ENCODE measurements around the gene TMEM8B.

- TF ChIP-seq POLR2AphosphoS5 (IDR thresholded peaks at IDR 0.05; ENCODE audit: low read depth, low read length) (no peak), REST (IDR thresholded peaks at IDR 0.05; ENCODE audit: insufficient read depth in 1 of 2, low read depth in 2 of 2, low read length in 2 of 2) (no peak)
These were observed 80.2 kb downstream of the TMEM8B start, which contains the start of gene SPAAR for GRCh38 chr9:35909274-35909673.

Measured in PFSK-1 (cell line).